DMS114 treated with DMSO at 0.1 percent for 48 hours (cell line): Measurements from ENCODE around the gene TMEM178B.
"Not testable (repeated sequence)": the region's sequence is repeated elsewhere in the genome, so short reads cannot be mapped to it uniquely, and the experiment has no call there.

Experiments
- DNase-seq: peaks from one replicate; lab custom pipeline; 2025; ENCODE audit not compliant: unreplicated experiment; lab: John Stamatoyannopoulos, UW

The TMEM178B gene

GRCh38 chr7:141181812-141182211, 107.9 kb downstream of the TMEM178B start:
- no peak for DNase-seq

GRCh38 chr7:141184532-141185190, 110.8 kb downstream of the TMEM178B start:
- DNase-seq = no peak

GRCh38 chr7:141185369-141185967, 111.6 kb downstream of the TMEM178B start:
- DNase-seq = no peak

GRCh38 chr7:141189231-141189630, 115.4 kb downstream of the TMEM178B start:
- DNase-seq = no peak

- no peak for DNase-seq
These were observed 116.6 kb downstream of the TMEM178B start for GRCh38 chr7:141190495-141190894.

- DNase-seq = no peak
These were observed 117.4 kb downstream of the TMEM178B start for GRCh38 chr7:141191277-141191676.

- no peak for DNase-seq
These were observed 119.2 kb downstream of the TMEM178B start for GRCh38 chr7:141193066-141193465.

GRCh38 chr7:141195722-141196121, 121.9 kb downstream of the TMEM178B start:
- not testable (repeated sequence) for DNase-seq

GRCh38 chr7:141198194-141198958, 124.5 kb downstream of the TMEM178B start:
- no peak for DNase-seq

- no peak for DNase-seq
These were observed 126.6 kb downstream of the TMEM178B start for GRCh38 chr7:141200191-141201108.

- no peak for DNase-seq
These were observed 127.5 kb downstream of the TMEM178B start for GRCh38 chr7:141201145-141201885.

GRCh38 chr7:141202535-141202934, 128.7 kb downstream of the TMEM178B start:
- DNase-seq = no peak

- DNase-seq = no peak
These were observed 129.3 kb downstream of the TMEM178B start for GRCh38 chr7:141203177-141203576.

- no peak for DNase-seq
These were observed 129.7 kb downstream of the TMEM178B start for GRCh38 chr7:141203586-141203985.

- no peak for DNase-seq
These were observed 133.8 kb downstream of the TMEM178B start for GRCh38 chr7:141207661-141208060.

GRCh38 chr7:141208539-141208938, 134.7 kb downstream of the TMEM178B start:
- no peak for DNase-seq

GRCh38 chr7:141209454-141209853, 135.6 kb downstream of the TMEM178B start:
- no peak for DNase-seq

- DNase-seq = no peak
These were observed 137.0 kb downstream of the TMEM178B start for GRCh38 chr7:141210862-141211261.

GRCh38 chr7:141213226-141213625, 139.4 kb downstream of the TMEM178B start:
- DNase-seq = no peak

- DNase-seq = no peak
These were observed 144.1 kb downstream of the TMEM178B start for GRCh38 chr7:141217938-141218337.
